ENCODE data around the gene LUZP2.

DNA sequence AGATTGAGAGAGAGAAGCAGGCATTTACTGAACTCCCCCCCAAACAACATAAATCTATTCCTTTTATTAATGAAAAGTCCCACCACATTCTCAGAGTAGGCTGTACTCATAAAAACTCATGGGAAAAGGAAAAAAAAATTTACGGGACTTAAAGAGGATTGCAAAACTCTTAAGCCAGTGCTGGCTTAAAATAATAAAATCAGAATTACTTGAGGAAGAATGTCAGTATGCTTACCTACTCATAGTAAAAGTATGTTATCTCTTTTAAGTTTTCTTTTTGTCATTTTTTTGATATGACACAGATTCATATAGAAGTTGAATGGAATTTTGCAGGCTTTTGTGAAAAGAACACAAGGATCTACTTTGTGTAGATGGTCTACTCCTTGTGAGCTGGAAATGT lies 126.3 kb downstream of the LUZP2 start:
- TF ChIP-seq, protein P1, sequence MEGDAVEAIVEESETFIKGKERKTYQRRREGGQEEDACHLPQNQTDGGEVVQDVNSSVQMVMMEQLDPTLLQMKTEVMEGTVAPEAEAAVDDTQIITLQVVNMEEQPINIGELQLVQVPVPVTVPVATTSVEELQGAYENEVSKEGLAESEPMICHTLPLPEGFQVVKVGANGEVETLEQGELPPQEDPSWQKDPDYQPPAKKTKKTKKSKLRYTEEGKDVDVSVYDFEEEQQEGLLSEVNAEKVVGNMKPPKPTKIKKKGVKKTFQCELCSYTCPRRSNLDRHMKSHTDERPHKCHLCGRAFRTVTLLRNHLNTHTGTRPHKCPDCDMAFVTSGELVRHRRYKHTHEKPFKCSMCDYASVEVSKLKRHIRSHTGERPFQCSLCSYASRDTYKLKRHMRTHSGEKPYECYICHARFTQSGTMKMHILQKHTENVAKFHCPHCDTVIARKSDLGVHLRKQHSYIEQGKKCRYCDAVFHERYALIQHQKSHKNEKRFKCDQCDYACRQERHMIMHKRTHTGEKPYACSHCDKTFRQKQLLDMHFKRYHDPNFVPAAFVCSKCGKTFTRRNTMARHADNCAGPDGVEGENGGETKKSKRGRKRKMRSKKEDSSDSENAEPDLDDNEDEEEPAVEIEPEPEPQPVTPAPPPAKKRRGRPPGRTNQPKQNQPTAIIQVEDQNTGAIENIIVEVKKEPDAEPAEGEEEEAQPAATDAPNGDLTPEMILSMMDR (IDR thresholded peaks at IDR 0.05; ENCODE audit: low read depth, low read length, poor library complexity, severe bottlenecking), result no peak
- TF ChIP-seq EZH2phosphoT487 (IDR thresholded peaks at IDR 0.05; ENCODE audit: borderline replicate concordance, low read length), result no peak

Measured in DOHH2 (cell line).